GM19043 (cell line): Measurements from ENCODE around the gene VDAC2.

Experiments used
- ATAC-seq: cut with Tn5 transposase; IDR thresholded peaks from one replicate; pipeline ENCODE4 v1.9.1; 2021; ENCODE audit warnings: low read depth; ENCODE audit not compliant: unreplicated experiment

The VDAC2 gene

GRCh38 chr10:75228834-75229233 is 18.2 kb downstream of the VDAC2 start:
- ATAC-seq: no peak

DNA sequence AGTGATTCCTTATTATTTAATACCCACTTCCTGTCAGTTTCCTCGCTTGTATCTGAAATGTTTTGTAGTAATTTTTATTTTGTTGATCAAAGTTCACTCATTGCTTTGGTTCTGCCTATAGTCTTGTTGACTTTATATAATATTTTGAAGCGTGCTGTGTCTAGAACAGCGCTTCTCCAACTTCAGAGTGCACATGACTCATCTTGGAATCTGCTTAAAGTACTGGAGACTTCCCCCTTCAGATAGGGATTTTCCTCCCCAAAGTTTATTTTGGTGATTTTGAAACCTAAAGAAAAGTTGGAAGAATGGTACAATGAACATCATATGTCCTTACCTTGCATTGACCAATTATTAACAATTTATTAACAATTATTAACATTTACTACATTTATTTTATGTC is 19.4 kb downstream of the VDAC2 start:
- ATAC-seq: no peak

GRCh38 chr10:75230600-75231038 is 20.0 kb downstream of the VDAC2 start:
- peak; percentile 39 for ATAC-seq

GRCh38 chr10:75231672-75232581 is 21.3 kb downstream of the VDAC2 start:
- no peak for ATAC-seq

DNA sequence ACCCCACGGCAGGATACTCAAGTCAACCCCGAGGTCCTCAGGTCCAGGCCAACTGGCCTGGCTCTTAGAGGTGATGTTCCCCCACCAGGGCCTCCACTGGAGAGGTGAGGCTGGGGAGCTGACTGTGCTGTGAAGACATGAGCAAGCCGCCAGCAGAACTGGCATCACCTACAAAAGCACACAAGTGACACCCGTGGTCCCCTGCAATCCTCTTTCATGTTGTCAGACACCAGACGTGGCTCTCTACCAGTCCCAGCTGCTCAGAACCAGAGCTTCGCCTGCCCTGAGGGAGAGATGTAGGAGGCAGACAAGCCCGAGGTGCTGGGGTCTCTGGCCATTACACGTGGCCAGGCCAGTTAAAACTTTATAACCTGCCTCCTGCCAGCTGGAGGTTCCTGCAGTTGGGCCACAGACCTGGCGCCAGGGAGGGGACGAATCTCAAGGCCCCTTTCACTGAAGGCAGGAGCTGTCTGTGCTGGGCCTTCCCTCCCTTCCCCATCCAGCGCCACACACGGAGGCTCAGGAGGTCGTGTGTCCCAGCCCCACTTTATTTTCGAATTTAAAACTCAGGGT is 22.9 kb downstream of the VDAC2 start:
- no peak for ATAC-seq

DNA sequence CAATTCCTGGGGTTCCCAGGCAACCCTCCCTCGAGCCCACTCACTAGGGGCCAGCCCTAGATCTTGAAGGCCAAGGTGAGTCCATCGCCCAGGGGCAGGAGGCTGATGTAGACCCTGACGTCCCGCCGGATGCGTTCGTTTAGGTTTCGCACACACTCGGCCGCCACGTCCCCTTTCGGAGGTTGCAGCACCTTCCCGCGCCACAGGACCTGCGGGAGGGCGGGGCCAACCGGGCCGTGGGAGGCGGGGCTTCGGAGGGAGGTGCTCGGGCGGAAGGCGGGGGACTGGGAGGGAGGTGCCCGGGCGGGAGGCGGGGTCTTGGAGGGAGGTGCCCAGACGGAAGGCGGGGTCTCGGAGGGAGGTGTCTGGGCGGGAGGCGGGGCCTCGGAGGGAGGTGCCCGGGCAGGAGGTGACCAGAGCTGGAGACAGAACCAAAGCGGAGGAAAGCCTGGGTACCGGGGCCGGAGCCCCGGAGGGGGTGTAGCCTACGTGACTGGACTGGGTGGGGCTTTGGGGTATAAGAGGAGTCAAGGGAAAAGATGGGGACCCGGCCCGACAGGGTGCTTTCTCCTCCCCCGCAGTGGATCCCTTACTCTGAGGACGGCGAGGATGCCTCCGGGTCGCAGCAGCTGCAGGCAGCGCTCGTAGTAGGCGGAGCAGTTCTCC is 23.6 kb downstream of the VDAC2 start:
- ATAC-seq: peak; percentile 40

- ATAC-seq: peak; percentile 8
Observed at GRCh38 chr10:75234683-75235374, 24.2 kb downstream of the VDAC2 start.

DNA sequence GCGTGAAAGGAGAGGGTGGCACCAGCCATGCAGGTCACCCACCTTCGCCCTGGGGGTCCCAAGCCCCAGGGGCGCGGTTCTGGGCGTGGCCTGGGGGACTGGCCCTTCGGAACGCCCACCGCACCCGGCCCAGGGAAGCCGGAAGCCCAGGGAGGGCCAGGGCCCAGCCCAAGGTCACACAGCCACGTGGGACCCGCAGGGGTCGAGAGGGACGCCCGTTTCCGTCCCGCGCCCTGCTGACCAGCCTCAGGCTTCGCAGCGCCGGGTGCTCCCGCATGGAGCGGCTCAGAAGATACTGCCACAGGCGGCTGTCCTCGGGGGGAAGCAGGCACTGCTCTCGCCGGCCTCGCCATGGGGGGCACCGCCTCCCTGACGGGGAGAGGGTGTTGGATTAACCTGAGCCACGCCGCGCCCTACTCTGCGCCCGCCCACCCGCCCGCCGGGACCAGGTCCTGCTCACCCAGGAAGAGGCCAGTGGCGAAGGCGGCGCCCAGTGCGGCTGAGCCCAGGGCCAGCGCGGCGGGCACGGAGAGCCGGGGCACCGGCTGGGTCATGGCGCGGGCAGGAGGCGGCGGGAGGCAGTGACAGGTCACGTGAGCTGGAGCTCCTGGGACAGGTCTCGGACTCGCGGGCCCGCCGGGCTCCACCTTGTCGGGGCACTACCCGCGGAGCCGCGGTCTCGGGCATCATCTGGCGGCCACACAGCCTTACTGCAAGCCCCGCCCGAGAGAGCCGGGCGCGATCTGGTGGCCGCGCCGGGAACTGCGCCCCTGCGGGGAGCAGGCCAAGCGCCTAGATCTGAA is 25.0 kb downstream of the VDAC2 start, which contains the start of gene COMTD1:
COMTD1 (minus strand) TSS at position 583 of the 803 bp plus-strand sequence; CDS start at position 554, 29 bp downstream.
- peak; percentile 69 for ATAC-seq

GRCh38 chr10:75236178-75236825 is 25.7 kb downstream of the VDAC2 start:
- ATAC-seq: no peak

DNA sequence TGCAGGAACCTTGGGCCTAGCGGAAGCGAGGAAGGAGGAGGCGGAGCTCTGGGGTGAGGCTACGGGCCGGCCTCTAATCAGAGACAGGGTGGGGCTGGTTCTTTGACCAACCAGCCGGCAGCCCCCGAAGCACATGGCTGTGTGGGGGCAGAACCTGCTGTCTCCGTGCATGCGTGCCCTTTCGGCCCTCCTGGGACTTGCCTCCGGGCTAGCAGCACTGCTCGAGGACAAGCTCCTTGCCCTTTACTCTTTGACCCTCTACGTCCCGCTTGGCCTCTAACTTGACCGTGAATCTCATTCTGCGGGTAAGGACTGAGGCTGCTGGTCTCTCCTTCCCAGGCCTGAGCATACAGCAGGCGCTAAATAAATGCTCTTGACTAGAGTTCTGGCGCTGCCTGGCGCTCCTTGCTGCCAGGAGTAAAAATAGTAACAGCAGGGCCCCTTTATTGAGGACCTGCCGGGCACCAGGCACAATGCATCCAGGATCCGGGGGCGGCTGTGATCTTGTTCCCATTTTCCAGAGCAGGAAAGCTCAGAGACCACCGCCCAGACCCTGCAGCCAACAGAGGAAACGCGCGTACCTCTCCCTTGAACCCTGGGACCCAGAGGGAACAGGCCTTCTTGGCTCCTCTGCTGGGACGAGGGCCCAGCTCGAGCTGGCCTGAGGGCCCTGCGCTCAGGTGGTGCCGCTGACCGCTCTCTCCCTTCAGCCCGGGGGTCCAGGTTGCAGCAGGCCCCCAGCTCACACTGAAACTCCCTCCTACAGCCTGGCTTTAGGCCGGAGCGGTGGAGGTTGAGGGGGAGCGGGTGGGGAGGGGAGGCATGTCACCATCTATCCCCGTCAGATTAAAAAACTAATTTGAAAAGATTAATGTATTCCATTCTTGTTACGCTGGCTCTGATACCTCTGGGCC is 27.8 kb downstream of the VDAC2 start:
- ATAC-seq: no peak

DNA sequence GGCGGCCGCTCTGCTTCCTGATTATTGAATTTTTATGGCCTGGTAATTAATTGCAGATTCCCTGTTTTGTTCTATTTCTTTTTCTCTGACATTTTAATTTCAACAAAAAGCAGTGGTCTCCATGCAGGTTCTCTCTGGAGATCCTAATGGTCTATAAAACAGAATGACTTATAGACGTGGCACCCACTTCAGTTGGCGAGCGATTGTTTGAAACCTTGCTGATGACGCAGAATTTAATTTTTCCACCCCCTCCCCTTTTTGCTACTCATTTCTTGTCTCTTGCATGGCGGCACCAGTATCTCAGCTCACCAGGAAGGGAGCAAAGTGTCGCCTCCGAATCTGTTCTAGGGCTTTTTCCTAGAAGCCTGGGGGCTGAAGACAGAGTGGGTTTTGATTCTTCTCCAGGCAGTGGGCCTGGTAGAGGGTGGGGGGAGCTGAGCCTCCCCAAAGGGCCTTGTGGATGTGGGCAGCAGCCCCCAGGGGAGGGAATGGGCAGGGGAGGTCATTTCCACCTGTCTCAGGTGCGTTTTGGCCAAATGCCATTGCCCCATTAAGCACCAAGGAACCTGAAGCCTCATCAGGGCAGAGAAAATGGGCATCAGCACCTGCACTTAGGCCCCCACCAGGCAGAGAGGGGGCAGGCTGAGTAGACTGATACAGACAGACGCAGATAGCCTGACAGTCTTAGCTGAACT is 28.6 kb downstream of the VDAC2 start:
- ATAC-seq: no peak

- ATAC-seq: no peak
Observed at GRCh38 chr10:75240329-75241076, 29.9 kb downstream of the VDAC2 start.

GRCh38 chr10:75243426-75243825 is 32.8 kb downstream of the VDAC2 start:
- ATAC-seq: no peak

DNA sequence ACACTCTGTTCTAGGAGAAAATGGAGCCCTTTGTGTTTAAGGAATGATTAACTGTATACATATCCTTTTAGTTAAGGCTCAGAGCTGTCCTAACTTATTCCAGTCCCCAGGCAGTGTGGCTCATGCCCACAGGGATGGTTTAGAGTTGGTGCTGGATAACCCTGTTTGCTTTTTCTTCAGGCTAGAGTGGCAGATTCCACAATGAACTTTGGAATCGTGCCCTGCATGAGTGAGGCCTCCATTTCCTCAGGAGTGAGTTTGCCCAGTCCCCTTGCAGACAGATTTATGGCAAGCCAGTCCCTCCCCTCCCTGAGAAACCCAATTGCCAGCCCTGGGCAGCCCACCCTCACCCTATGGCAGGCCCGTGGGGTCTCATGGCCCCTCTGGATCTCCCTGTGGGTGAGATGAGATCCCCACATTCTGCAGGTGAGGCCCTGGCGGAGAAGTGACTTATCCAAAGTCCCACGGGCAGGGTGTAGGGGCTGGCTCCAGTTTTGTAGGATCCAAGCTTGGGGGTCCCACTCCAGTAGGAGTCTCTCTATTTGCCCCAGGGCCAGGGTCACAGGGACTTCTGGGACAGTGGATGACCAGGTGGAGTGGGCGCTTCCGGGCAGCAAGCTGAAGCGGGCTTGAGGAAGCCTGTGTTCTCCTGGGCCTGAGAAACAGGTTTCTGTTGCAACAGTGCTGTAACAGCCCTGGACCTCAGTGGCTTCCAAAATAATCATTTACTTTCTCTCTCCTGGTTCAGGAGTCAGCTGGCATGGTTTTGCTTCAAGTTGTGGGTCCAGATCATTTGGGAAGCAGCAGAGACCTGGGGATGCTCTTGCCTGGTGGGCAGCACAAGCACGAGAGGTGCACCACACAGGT is 34.1 kb downstream of the VDAC2 start:
- ATAC-seq: no peak

GRCh38 chr10:75245354-75246250 is 35.0 kb downstream of the VDAC2 start:
- no peak for ATAC-seq
